ENCODE data around the gene CDKAL1.
"Not testable (repeated sequence)": the region's sequence is repeated elsewhere in the genome, so short reads cannot be mapped to it uniquely, and the experiment has no call there.

The CDKAL1 gene

DNA sequence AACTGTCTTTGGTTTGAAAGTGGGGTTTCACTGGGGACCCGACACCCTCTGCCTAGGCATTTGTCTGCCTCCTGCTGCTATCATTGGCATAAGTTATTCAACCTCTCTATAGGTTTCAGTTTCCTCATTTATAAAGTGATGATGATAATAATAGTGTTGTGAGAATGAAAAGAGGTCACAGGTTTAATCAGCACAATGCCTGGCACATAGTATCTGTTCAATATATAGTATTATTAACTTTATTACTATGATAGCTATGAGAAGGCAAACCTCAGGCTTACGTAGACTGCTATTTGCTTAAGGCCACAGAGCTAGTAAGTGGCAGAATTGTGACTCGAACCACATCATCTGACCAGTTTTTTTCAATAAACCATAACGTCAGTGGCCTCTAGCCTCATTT lies 256.8 kb downstream of the CDKAL1 start:
- no peak for DNase-seq (ENCODE audit: low read depth, low spot score)

DNA sequence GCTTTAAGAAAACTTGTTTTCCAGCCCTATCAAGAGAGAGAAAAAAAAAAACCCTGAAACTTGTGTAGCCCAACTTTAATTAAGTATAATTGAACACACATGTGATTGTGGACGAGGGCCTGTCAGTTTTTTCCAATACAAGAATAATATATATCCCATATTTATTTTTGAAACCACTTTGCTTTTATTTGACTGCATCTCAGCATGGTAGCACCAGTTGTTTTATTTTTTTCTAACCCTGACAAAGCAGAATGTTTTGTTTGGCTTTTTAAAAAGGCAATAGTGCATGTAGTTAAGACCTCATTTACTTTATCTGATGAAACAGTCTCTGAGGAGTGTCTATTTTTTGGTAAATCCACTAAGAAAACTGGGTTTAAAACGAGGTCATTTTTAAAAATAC lies 257.7 kb downstream of the CDKAL1 start:
- no peak for DNase-seq (ENCODE audit: low read depth, low spot score)

DNA sequence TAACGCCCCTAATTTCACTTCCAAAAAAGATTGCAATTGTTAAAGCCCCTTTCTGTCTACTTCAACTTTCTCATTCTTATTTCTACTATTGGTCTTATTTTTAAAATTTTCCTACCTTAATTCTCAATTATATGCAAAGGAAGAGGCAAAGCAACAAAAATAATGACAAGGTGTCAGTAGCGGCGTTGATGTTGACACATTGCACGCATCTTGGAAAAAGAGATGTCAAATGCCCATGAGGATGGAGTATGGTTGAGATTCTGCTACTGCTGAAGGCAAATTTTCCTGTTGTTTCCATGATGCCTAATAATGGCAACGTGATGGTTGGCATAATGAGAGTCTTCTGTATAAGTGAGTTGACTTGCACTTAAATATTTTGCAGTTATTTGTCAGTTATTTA lies 258.9 kb downstream of the CDKAL1 start:
- no peak for DNase-seq (ENCODE audit: low read depth, low spot score)

DNA sequence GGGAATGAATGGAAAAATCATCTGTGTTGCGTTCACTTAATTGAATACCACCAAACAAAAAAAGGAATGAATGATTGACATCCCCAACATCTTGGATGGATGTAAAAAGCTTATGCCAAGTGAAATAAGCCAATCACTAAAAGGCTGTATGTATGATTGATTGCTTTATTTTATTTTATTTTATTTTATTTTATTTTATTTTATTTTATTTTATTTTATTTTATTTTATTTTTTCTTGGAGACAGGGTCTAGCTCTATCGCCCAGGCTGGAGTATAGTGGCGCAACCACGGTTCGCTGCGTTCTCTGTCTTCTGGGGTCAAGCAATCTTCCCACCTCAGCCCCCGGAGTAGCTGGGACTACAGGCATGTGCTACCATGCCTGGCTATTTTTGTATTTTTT lies 263.3 kb downstream of the CDKAL1 start:
- no peak for DNase-seq (ENCODE audit: low read depth, low spot score)

DNA sequence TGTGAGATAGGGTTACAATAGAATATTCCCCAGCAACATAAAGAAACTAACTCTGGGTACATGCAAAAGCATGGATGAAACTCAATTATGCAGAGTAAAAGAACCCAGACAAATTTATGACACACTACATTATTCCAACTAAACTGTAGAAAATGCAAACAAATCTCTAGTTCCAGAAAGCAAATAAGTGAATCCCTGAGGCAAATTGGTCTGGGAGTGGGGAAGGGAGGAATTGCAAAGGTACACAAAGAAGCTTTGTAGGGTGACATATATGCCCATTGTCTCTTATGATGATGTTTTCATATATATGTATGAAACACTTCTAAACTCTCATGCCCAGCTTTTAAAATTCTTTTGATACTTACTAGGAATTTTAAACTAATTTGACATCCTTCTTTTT lies 266.0 kb downstream of the CDKAL1 start:
- DNase-seq (ENCODE audit: low read depth, low spot score), result no peak

DNA sequence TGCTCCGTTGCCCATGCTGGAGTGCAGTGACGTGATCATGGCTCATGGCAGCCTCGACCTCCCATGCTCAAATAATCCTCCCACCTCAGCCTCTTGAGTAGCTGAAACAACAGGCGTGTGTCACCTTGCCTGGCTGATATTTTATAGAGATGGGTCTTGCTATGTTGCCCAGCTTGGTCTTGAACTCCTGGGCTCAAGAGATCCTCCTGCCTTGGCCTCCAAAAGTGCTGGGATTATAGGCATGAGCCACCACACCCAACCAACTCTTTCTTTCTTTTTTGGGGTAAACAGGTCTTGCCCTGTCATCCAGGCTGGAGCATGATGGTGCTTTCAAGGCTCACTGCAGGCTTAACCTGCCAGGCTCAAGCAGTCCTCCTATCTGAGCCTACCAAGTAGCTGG lies 266.4 kb downstream of the CDKAL1 start:
- no peak for DNase-seq (ENCODE audit: low read depth, low spot score)

DNA sequence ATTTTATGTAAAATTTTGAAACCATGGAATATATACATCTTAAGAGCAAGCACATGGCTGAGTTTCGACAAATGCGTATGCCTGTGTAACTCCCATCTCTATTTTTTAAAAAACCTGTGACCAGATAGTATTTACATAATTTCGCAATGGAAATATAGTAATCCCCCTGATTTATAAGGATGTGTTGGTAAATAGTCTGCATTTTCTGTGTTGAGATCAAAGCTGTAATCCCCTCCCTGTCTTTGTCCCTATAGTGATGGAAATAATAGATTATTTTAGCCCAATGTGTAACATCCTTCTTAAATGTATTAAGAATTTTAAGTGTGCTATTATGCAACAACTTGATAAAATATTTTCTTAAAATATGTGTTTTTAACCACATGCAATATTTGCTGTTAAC lies 267.3 kb downstream of the CDKAL1 start:
- no peak for DNase-seq (ENCODE audit: low read depth, low spot score)

DNA sequence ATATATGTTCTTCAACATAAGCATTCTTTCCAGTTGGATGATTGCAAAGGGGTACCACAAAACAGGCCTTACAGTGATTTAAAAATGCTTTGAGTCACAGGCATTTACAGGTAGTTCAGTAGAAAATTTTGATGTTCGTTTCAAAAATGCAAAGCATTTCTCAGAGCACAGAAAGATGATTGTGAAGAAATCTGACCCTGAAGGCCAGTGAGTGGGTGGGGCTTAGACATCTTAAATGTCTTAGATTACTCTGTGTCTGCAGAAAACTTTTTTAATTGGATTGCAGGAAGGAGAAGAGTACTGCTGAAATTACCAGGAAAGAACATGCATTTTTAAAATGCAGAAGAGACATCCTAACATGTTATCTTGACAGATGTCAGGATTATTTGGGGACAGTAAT lies 268.3 kb downstream of the CDKAL1 start:
- no peak for DNase-seq (ENCODE audit: low read depth, low spot score)

DNA sequence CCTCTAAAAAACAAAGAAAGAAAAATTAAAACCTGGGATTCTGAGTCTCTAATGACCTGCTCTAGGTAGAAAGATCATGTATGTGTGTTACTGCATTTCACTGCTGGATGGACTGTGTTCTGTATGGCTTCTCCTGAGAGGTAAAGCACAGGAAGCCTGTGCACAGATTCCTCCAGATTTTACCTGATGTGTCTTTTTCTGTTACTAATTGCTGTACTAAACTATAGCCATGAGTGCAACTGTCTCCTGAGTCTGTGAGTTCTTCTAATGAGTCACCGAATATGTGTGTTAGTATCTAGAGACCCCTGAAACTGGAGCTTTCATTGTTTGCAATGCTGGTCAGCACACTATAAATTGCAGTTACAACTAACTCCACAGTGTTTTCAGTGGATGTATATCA lies 270.8 kb downstream of the CDKAL1 start:
- no peak for DNase-seq (ENCODE audit: low read depth, low spot score)

DNA sequence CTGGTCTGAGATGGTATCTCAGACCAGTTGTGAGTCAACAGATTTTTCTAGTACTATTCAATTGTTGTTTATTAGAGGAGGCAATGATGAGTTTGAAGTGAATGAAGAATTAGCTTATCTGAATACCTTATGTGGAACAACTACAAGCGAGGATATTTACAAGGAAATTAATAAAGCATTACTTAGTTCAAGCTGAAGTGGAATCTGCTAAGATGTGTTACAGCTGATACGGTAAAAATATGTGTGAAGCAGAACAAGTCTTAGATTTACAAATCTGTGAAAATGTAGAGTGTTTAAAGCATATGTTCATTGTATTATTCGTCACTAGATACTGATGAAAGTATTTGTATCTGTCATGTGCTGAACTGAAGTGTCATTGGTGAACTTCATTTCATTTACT lies 272.4 kb downstream of the CDKAL1 start:
- no peak for DNase-seq (ENCODE audit: low read depth, low spot score)

DNA sequence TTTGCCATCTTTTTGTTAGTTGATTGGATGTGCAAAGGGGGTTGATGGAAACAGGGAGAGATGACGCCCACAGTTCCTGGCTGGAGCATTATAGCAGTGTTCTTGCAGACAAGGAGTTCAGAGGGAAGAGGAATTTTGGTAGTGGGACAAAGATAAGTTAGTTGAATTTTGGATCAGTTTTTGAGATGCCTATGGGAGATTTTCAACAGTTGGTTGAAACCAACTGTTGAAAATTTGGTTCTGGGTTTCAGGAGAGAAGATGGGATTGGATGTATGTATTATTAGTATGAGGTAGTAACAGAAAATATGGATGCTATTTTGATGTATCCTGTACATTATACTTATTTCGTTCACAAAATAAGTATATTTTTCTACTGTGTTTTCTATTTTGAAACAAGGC lies 274.2 kb downstream of the CDKAL1 start:
- DNase-seq (ENCODE audit: low read depth, low spot score), result no peak

DNA sequence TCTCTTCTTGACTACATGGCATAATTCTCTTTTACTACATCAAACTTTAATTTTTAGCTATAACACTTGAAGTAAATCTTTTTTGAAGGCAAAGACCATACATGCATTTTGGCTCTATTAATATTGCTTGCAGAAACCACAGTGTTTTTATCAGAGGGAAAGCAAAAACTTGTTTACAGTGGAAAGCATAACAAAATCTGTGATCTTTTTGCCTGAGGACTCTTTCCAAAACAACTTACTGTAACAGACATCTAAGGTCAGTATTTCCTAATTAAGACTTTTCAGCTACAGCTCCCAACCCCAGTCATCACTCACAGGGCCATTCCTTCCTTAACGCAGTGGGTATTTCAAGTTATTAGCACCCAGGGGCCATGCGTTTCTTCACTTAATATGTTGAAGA lies 274.7 kb downstream of the CDKAL1 start:
- DNase-seq (ENCODE audit: low read depth, low spot score), result no peak

DNA sequence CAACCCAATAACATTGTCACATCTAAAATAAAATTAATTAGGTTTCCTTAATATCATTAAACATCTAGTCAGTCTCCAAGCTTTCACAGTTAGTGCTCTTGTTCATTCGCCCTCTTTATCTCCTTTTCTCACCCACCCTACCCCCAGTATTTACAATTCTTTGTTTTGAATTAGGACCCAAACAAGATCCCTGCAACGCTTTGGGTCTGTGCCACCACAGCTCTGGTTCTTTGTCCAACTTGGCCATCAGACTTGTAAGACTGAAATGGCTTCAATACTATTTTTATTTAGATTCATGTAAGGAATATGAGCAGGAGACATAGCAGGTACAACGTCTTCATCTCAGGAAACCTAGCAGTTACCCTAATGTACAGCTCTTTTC lies 276.5 kb downstream of the CDKAL1 start:
- no peak for DNase-seq (ENCODE audit: low read depth, low spot score)

DNA sequence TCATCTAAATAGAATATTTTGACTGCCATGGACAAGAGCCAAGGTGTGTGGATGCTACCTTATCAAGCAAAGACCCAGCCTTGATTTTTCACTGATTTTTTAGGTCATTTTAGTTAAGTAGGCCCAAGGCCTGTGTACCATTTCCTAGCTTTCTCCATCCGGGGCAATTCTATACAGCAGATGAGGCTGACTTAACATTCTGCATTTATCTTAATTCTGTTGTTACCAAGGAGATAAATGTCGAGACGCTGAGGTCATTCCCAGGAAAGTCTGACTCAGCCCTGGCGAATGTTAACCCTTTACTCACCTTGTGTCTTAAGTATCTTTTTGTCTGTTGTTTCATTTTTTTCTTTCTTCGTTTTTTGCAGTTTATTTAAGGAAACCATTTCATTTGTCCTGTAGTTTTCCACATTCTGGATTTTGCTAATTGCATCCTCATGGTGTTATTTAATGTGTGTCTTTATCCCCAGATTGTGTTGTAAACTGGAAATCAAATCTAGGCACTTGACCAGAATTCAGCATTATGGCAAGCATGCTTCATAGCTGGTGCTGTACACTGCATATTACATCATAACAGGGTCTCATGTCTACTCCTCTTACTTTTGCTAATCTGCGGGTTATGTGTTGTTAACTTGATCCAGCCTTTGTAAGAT lies 277.0 kb downstream of the CDKAL1 start:
- peak; percentile 75 for DNase-seq (ENCODE audit: low read depth, low spot score)

DNA sequence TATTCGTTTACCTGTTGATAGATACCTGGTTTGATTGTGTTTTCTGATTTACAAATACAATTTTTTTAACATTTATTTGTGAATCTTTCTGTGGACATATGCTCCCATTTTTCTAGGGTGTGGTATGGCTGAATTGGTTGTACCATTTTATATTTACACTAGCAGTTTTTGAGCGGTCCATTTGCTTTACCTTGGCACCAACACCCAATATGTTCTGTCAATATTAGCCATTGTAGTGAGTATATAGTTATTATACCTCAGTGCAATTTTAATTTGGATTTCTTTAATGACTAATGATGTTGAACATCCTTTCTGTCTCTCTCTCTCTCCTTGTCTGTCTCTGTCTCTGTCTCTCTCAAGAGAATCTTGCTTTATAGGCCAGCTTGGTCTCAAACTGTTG lies 278.5 kb downstream of the CDKAL1 start:
- no peak for DNase-seq (ENCODE audit: low read depth, low spot score)

DNA sequence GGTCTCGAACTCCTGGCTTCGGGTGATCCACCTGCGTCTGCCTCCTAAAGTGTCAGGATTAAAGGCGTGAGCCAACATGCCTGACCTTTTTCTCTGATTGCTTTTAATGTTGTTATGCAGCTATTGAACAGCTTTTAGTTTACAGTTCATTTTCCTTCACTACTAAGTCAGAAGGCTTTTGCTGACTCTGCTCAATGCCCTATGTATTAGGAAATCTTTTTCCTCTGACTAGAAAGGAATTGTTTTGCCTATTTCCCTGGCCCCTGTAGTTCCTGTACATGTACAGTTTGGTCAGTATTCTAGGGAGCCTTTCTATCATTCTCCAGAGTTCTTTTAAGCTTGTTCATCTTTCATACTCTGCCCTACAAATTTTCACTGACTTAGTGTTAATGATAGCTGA lies 280.2 kb downstream of the CDKAL1 start:
- DNase-seq (ENCODE audit: low read depth, low spot score), result no peak

DNA sequence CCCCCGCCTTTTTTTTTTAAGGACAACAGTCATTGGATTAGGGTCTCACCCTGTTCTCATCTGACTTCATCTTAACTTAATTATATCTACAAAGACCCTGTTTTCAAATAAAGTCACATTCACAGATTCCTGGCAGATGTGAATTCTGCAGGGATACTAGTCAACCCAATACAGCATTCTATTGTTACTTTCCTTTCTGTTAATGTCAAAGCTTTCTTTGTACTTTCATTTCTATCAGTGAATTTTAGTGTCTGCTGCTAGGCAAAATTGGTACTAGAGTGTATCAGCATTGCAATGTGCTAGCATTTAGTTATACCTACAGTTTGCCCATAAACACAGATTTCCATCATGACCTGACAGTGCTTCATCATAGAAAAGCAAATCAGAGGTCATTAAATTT lies 281.9 kb downstream of the CDKAL1 start:
- DNase-seq (ENCODE audit: low read depth, low spot score), result no peak

DNA sequence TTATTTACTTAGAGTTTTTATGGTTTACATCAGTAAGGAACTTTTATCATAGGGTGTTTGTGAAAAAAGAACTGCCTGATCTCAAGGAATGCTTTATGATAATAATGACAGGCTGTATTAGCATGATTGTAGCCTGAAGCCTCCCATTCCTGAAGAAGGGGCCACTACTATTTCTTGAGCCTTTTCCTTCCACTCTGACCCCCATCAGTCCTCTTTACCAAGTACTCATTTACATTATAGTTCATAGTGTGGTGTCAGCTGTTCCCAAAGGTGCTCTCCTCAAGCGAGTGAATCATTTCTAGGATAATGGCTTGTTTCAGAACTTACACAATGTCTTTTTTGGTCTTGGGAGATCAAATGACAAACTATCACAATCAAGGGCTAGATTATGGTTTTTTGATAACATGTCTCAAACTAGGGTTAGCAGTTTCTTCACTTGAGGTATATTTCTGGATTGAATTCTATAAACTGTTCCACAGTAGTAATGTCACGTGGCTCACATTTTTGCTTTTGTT lies 283.6 kb downstream of the CDKAL1 start:
- DNase-seq (ENCODE audit: low read depth, low spot score), result no peak

DNA sequence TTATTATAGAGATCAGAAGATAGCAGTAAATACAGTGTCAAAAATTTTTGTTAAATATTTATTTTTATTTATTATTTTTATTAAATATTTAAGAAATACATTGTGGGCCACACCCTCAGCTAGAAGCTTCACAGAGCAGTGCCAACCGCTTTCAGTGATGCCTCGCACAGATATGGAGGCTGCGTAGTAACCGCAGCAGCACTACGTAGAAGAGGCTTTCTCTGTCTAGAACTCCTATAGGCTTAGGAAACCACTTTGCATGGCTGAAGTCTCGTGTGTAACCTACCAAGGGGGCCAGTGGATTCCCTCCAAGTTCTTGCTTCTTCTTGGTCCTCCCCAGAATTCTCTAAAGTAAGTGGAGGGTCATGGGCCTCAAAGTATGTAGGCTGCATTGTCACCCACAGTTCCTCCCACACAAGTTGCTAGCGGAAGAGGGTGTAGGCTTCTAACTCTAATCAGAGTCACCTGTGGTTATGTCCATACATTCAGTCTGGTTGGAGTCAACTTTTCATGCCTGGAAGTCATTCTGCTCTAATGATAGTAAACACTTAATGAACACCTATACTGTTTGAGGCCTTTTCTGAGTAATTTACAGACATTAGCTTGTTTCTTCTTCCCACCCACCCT lies 285.6 kb downstream of the CDKAL1 start:
- no peak for DNase-seq (ENCODE audit: low read depth, low spot score)

DNA sequence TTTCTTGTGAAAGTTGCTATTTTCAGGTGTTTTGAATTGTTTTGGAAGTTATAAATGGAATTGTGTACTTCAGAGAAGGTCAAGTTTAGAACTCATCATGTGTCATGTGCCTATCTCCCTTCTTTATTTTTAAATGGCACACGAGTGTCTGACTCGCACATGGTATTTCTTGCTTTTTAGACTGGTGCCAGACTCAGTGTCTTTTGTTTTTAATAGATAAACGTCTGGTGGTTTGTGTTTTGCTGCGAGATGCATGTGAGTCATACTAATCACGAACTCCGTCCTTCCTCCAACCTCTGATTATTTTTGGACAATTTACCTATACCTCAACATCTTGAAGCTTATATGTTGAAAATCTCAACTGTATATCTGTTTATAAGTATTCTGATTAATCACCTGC lies 292.1 kb downstream of the CDKAL1 start:
- no peak for DNase-seq (ENCODE audit: low read depth, low spot score)

DNA sequence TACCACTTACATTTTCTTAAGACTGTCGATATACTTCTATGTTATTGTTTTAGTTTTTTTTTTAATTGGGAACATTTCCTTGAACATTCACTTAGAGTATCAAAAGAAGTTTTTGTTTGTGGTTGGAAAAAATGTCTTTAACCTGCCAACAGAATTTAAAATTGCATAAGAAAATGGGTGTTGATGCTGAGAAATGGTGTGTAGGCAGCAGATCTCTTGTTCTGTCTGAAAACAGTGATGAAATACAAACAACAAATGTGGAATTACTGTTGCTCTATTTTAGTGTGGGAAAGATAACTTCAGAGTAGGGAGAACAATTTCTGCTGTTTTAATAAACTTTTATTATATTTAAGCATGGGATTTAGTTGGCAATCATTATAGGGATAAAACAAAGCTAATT lies 293.5 kb downstream of the CDKAL1 start:
- DNase-seq (ENCODE audit: low read depth, low spot score), result no peak

DNA sequence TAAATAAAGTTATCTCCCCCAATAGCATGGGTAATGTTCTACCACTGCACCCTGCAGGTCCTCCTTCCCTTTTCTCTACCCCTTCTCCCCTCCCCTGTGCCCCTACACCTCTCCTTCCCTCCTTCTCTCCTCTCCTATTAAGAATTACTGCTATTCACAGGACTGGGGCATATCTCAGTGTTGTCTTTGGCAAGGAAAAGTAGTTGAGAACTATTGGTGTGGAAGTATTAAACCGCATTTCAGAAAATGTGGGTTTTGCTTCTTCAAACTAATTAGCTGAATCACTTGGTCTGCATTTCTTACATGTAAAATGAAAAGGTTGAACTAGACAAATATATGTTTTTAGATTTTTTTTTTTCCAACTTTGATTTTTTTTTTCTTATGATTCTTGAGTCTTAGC lies 296.3 kb downstream of the CDKAL1 start:
- no peak for DNase-seq (ENCODE audit: low read depth, low spot score)

DNA sequence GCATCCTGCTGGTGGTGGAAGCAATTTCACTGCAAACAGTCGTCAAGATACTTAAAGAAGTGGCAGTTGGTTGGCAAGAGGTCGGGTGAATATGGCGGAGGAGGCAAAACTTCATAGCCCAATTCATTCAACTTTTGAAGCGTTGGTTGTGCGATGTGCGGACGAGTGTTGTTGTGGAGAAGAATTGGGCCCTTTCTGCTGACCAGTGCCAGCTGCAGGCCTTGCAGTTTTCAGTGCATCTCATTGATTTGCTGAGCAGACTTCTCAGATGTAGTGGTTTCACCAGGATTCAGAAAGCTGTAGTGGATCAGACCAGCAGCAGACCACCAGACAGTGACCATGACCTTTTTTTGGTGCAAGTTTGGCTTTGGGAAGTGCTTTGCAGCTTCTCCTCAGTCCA lies 297.0 kb downstream of the CDKAL1 start:
- DNase-seq (ENCODE audit: low read depth, low spot score), result not testable (repeated sequence)

Data from ELF-1 (cell line).